Measurements from ENCODE around the gene GNGT1. TPM values are rescaled to one million over a fixed set of nuclear protein-coding genes. Genes with fewer than 3 reads are reported as not detected.

The GNGT1 gene
- total RNA-seq, 1 experiment from 2014 or later = 0.20 TPM

GRCh38 chr7:93933156-93933555, 26.8 kb downstream of the GNGT1 start:
- Mint-ChIP-seq H3K4me1 (no peaks in the 10 kb centered on the region), H3K4me3 (no peak overlapping the region), H3K27me3 (ENCODE audit: low read depth) (peaks cover 2% of the 10 kb centered on the region; the same call in 1 of the 2 replicates), H3K27ac (no peak overlapping the region), H3K9me3 (no peaks in the 10 kb centered on the region; a peak in 2 of 5 replicates), H3K36me3 (ENCODE audit: insufficient read depth in 1 of 3, low read depth in 3 of 3) (peaks cover 0 to 3% (median 0%) of the 10 kb centered on the region in 3 experiments; a peak in 1 of 7 replicates)
- TF ChIP-seq CTCF (conservative IDR thresholded peaks at IDR 0.05) = no peak
- H3K9me3 ChIP-seq (ENCODE audit: control insufficient read depth, low read depth, low read length) = no peaks in the 10 kb centered on the region
- no peak overlapping the region for H2AFZ ChIP-seq (ENCODE audit: low read length)
- no peak overlapping the region for H2AK5ac ChIP-seq (ENCODE audit: insufficient read length, low read length)
- no peak overlapping the region for H3K9ac ChIP-seq (ENCODE audit: extremely low read depth, insufficient read length, low read length)
- H3K18ac ChIP-seq (ENCODE audit: insufficient read length, low read depth, low read length) = no peak overlapping the region
- H4K20me1 ChIP-seq (ENCODE audit: control insufficient read depth, insufficient read depth, insufficient read length) = no peaks in the 10 kb centered on the region
- H4K5ac ChIP-seq (ENCODE audit: insufficient read length, low read depth, low read length) = no peak overlapping the region
- H3K4me1 ChIP-seq (ENCODE audit: insufficient read depth, low read length) = no peaks in the 10 kb centered on the region
- no peak overlapping the region for H3K23ac ChIP-seq (ENCODE audit: insufficient read length, low read depth, low read length)
- no peak overlapping the region for H3K4ac ChIP-seq (ENCODE audit: low read depth, low read length)
- no peaks in the 10 kb centered on the region for H3K79me2 ChIP-seq (ENCODE audit: insufficient read depth, low read length)
- H3K27me3 ChIP-seq (ENCODE audit: insufficient read depth, low read length) = no peaks in the 10 kb centered on the region
- H3T11ph ChIP-seq (ENCODE audit: low read length) = no peak overlapping the region
- H3K56ac ChIP-seq (ENCODE audit: insufficient read length, low read depth, low read length) = no peak overlapping the region
- no peak overlapping the region for H4K8ac ChIP-seq (replicated peaks; ENCODE audit: insufficient read length, low read depth, low read length)
- WGBS (ENCODE audit: extremely low coverage, insufficient read length, low lambda C conversion rate) = no CpG with 5 or more reads among the region's 3 CpGs
- H2BK15ac ChIP-seq (ENCODE audit: low read depth, low read length) = no peak overlapping the region
- H2BK12ac ChIP-seq (ENCODE audit: insufficient read length, low read depth, low read length) = no peak overlapping the region
- H3K79me1 ChIP-seq (ENCODE audit: insufficient read depth, low read depth, low read length, poor library complexity, severe bottlenecking) = no peaks in the 10 kb centered on the region
- no peaks in the 10 kb centered on the region for H3K23me2 ChIP-seq (ENCODE audit: insufficient read length, low read depth, low read length, poor library complexity, severe bottlenecking)
- H3K27ac ChIP-seq (ENCODE audit: insufficient read length, low read depth, low read length) = no peak overlapping the region
- DNase-seq = no peak
- no peak overlapping the region for H4K91ac ChIP-seq (ENCODE audit: insufficient read length, low read depth, low read length)
- H2BK5ac ChIP-seq (ENCODE audit: insufficient read length, low read length) = no peak overlapping the region
- no peak overlapping the region for H3K14ac ChIP-seq (ENCODE audit: insufficient read depth, low read length)
- no peak overlapping the region for H2BK120ac ChIP-seq (ENCODE audit: low read depth, low read length, poor library complexity, severe bottlenecking)
- no peak overlapping the region for H2BK20ac ChIP-seq (ENCODE audit: low read depth, low read length, poor library complexity, severe bottlenecking)
- no peak overlapping the region for H3K4me2 ChIP-seq (ENCODE audit: insufficient read depth, insufficient read length, low read length)

All from H9 (cell line).